Vagina (tissue), 2 donors: Measurements from ENCODE around the gene IL16.

ENCODE experiments used
- POLR2A ChIP-seq, 2 donors: fragments of 450-650 bp; IDR thresholded peaks; one replicate each; pipeline ENCODE4 v1.6.1; 2017; ENCODE audit warnings: antibody characterized with exemption in 2 of 2, mild to moderate bottlenecking in 2 of 2, moderate library complexity in 2 of 2
- POLR2AphosphoS5 ChIP-seq, 2 donors: sonication (generic); formaldehyde crosslinking; IDR thresholded peaks; one replicate each; pipeline ENCODE4 v1.9.0; 2017; ENCODE audit warnings: antibody characterized with exemption in 2 of 2, mild to moderate bottlenecking in 2 of 2, low read depth in 1 of 2; ENCODE audit not compliant: insufficient read depth in 1 of 2
- TF ChIP-seq, protein P1 (sequence below), 3 experiments: fragments of 450-650 bp in 2 of 3; fragments of 200-600 bp in 1 of 3; sonication (generic) in 1 of 3; IDR thresholded peaks; one replicate each; pipeline ENCODE4 v1.5.1; 2017 to 2019; ENCODE audit warnings: antibody characterized with exemption in 3 of 3, mild to moderate bottlenecking in 2 of 3, moderate library complexity in 2 of 3

DNA sequence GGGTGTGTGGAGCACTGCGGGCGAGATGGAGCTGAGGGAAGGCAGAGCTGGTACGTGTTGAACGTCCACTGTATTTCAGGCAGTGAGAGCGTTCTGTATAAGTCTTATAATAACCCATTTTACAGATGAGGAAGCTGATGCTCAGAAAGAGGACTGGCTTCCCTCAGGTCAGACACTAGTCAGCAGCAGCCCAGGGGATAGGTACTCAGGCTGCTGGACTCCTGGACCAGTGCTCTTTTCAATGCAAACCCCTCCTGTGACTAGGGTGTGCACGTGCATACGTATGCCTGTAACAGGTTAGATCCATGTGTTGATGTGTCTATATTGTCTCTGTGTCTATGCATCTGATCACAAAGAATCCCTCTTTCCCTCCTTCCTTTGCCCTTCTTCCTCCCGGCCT lies 8.3 kb upstream of the IL16 start:
- no peak for TF ChIP-seq POLR2A (IDR thresholded peaks at IDR 0.05)
- TF ChIP-seq, protein P1, sequence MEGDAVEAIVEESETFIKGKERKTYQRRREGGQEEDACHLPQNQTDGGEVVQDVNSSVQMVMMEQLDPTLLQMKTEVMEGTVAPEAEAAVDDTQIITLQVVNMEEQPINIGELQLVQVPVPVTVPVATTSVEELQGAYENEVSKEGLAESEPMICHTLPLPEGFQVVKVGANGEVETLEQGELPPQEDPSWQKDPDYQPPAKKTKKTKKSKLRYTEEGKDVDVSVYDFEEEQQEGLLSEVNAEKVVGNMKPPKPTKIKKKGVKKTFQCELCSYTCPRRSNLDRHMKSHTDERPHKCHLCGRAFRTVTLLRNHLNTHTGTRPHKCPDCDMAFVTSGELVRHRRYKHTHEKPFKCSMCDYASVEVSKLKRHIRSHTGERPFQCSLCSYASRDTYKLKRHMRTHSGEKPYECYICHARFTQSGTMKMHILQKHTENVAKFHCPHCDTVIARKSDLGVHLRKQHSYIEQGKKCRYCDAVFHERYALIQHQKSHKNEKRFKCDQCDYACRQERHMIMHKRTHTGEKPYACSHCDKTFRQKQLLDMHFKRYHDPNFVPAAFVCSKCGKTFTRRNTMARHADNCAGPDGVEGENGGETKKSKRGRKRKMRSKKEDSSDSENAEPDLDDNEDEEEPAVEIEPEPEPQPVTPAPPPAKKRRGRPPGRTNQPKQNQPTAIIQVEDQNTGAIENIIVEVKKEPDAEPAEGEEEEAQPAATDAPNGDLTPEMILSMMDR (IDR thresholded peaks at IDR 0.05): no peak
- no peak for TF ChIP-seq POLR2AphosphoS5 (IDR thresholded peaks at IDR 0.05; ENCODE audit: insufficient read depth in 1 of 2, low read depth in 1 of 2)
